OCI-LY1 (cell line): ENCODE results near the gene PARD6B.

Experiments used
- H2AFZ ChIP-seq: fragments of 200-600 bp; sonication (generic), shearing (Covaris generic); 2 replicates; pipeline ENCODE4 v1.6.0; 2014; ENCODE audit warnings: antibody characterized with exemption, mild to moderate bottlenecking, low read length
- H3F3A ChIP-seq: fragments of 200-600 bp; sonication (generic), shearing (Covaris generic); 2 replicates; pipeline ENCODE4 v1.6.0; 2014; ENCODE audit warnings: mild to moderate bottlenecking, antibody characterized with exemption, low read length, moderate library complexity; ENCODE audit not compliant: insufficient read depth
- H3K27ac ChIP-seq: fragments of 200-600 bp; sonication (generic); 2 replicates; pipeline ENCODE4 v1.5.1; 2014; ENCODE audit warnings: low read length, mixed run types, mild to moderate bottlenecking, low read depth; ENCODE audit not compliant: poor library complexity, severe bottlenecking
- H3K27me3 ChIP-seq: fragments of 200-600 bp; sonication (generic); 2 replicates; pipeline ENCODE4 v1.6.0; 2014; ENCODE audit warnings: antibody characterized with exemption, mild to moderate bottlenecking, low read length, moderate library complexity; ENCODE audit not compliant: insufficient read depth
- H3K36me3 ChIP-seq: fragments of 200-600 bp; sonication (generic); 2 replicates; pipeline ENCODE4 v1.6.1; 2014; ENCODE audit warnings: mild to moderate bottlenecking, antibody characterized with exemption, low read length, moderate library complexity, mixed read lengths; ENCODE audit not compliant: insufficient read depth
- H3K4me1 ChIP-seq: fragments of 200-600 bp; sonication (generic); 2 replicates; pipeline ENCODE4 v1.5.1; 2014; ENCODE audit warnings: mild to moderate bottlenecking, low read length, moderate library complexity; ENCODE audit not compliant: insufficient read depth, severe bottlenecking
- H3K4me2 ChIP-seq: fragments of 200-600 bp; sonication (generic), shearing (Covaris generic); 2 replicates; pipeline ENCODE4 v1.6.1; 2014; ENCODE audit warnings: low read length
- H3K4me3 ChIP-seq: fragments of 200-600 bp; sonication (generic); 2 replicates; pipeline ENCODE4 v1.5.1; 2014; ENCODE audit warnings: low read length, low read depth, mild to moderate bottlenecking, mixed read lengths; ENCODE audit not compliant: poor library complexity, severe bottlenecking
- H3K79me2 ChIP-seq: fragments of 200-600 bp; shearing (Covaris generic); 2 replicates; pipeline ENCODE4 v1.6.1; 2016; ENCODE audit warnings: mixed run types, low read length, mixed read lengths; ENCODE audit not compliant: insufficient read depth
- H3K9ac ChIP-seq: fragments of 200-600 bp; sonication (generic), shearing (Covaris generic); 2 replicates; pipeline ENCODE4 v1.6.1; 2014; ENCODE audit warnings: mild to moderate bottlenecking, low read length, mixed read lengths
- H3K9me2 ChIP-seq: fragments of 200-600 bp; sonication (generic), shearing (Covaris generic); 2 replicates; pipeline ENCODE4 v1.6.1; 2014; ENCODE audit warnings: low read depth, mild to moderate bottlenecking, low read length, mixed read lengths
- H3K9me3 ChIP-seq: fragments of 200-600 bp; shearing (Covaris generic); 2 replicates; pipeline ENCODE4 v1.6.1; 2014; ENCODE audit warnings: low read length, mixed read lengths
- H4K20me1 ChIP-seq: fragments of 200-600 bp; sonication (generic), shearing (Covaris generic); 2 replicates; pipeline ENCODE4 v1.6.0; 2016; ENCODE audit warnings: mild to moderate bottlenecking, low read length; ENCODE audit not compliant: insufficient read depth
- CTCF ChIP-seq: fragments of 200-600 bp; sonication (generic), shearing (Covaris generic); IDR thresholded peaks from 2 replicates; pipeline ENCODE4 v1.5.1; 2017; ENCODE audit warnings: mild to moderate bottlenecking, antibody characterized with exemption, low read length, moderate library complexity, mixed read lengths
- EZH2 ChIP-seq: fragments of 200-600 bp; sonication (generic), shearing (Covaris generic); IDR thresholded peaks from 2 replicates; pipeline ENCODE4 v1.8.0; 2017; ENCODE audit warnings: borderline replicate concordance, mixed run types, mild to moderate bottlenecking, antibody characterized with exemption, low read length, moderate library complexity, mixed read lengths

Gene PARD6B

GRCh38 chr20:50710492-50711063 lies 20.8 kb upstream of the PARD6B start:
- Histone ChIP-seq H3K79me2 (no peaks in the 10 kb centered on the region), H3K4me2 (no peak overlapping the region), H3K9ac (no peak overlapping the region), H4K20me1 (no peaks in the 10 kb centered on the region), H3K4me3 (no peak overlapping the region), H3K9me3 (no peaks in the 10 kb centered on the region), H3K36me3 (no peaks in the 10 kb centered on the region), H3K4me1 (no peaks in the 10 kb centered on the region), H3F3A (no peaks in the 10 kb centered on the region), H3K27ac (no peak overlapping the region), H3K9me2 (no peaks in the 10 kb centered on the region), H2AFZ (no peak overlapping the region), H3K27me3 (no peaks in the 10 kb centered on the region)
- TF ChIP-seq EZH2 (no peak), CTCF (no peak)

GRCh38 chr20:50711113-50711825 lies 20.1 kb upstream of the PARD6B start:
- Histone ChIP-seq H3F3A (no peaks in the 10 kb centered on the region), H3K9me2 (no peaks in the 10 kb centered on the region), H3K4me3 (no peak overlapping the region), H3K9me3 (no peaks in the 10 kb centered on the region), H3K4me2 (no peak overlapping the region), H3K27ac (no peak overlapping the region), H2AFZ (no peak overlapping the region), H3K79me2 (no peaks in the 10 kb centered on the region), H3K27me3 (no peaks in the 10 kb centered on the region), H4K20me1 (no peaks in the 10 kb centered on the region), H3K36me3 (no peaks in the 10 kb centered on the region), H3K4me1 (no peaks in the 10 kb centered on the region), H3K9ac (no peak overlapping the region)
- TF ChIP-seq EZH2 (no peak), CTCF (no peak)

- no peaks in the 10 kb centered on the region for H3K79me2 ChIP-seq
- no peaks in the 10 kb centered on the region for H3K27me3 ChIP-seq
- no peak overlapping the region for H2AFZ ChIP-seq
- TF ChIP-seq CTCF, result no peak
- no peak for TF ChIP-seq EZH2
- no peaks in the 10 kb centered on the region for H3K36me3 ChIP-seq
- H3K4me2 ChIP-seq, result no peak overlapping the region
- H4K20me1 ChIP-seq, result no peaks in the 10 kb centered on the region
- no peaks in the 10 kb centered on the region for H3K9me2 ChIP-seq
- H3K9ac ChIP-seq, result no peak overlapping the region
- no peaks in the 10 kb centered on the region for H3F3A ChIP-seq
- no peaks in the 10 kb centered on the region for H3K9me3 ChIP-seq
- no peaks in the 10 kb centered on the region for H3K4me1 ChIP-seq
- H3K27ac ChIP-seq, result no peak overlapping the region
- H3K4me3 ChIP-seq, result no peak overlapping the region
Measured at GRCh38 chr20:50712771-50713656, 18.4 kb upstream of the PARD6B start.
